H1 (cell line): ENCODE results near the gene SLC25A40. TPM values are rescaled to one million over a fixed set of nuclear protein-coding genes. Genes with fewer than 3 reads are reported as not detected.

Experiments
- CTCF ChIA-PET: fragments of 300-600 bp; sonication (Branson Sonifier 250); formaldehyde crosslinking; loops from one replicate; lab custom pipeline; 2021; ENCODE audit not compliant: partially characterized antibody; lab: Charles Lee
- POLR2A ChIA-PET: fragments of 300-600 bp; sonication (Branson Sonifier 250); formaldehyde crosslinking; loops from one replicate; lab custom pipeline; 2021; ENCODE audit warnings: inconsistent platforms; ENCODE audit not compliant: partially characterized antibody; lab: Charles Lee
- DNase-seq, 2 experiments: peaks; one replicate each; pipeline versions ENCODE4 v3.0.0 to v3.0.0-alpha.2; 2010 to 2022; ENCODE audit warnings: low spot score in 2 of 2, low read depth in 1 of 2, mixed read lengths in 1 of 2
- FAIRE-seq: peaks from 2 replicates; lab custom pipeline; 2011; peaks lifted over from hg19 to GRCh38; lab: Jason Lieb, UNC
- H2AFZ ChIP-seq: 2 replicates; pipeline ENCODE4 v1.8.1; 2012; ENCODE audit warnings: low read length, inconsistent platforms
- H2AK5ac ChIP-seq: 2 replicates; pipeline ENCODE4 v1.6.1; 2013; ENCODE audit warnings: low read depth, low read length
- H2BK120ac ChIP-seq: replicated peaks from 2 replicates; pipeline ENCODE3; 2013; ENCODE audit warnings: low read depth, low read length, inconsistent platforms
- H2BK12ac ChIP-seq: 2 replicates; pipeline ENCODE4 v1.6.1; 2013; ENCODE audit warnings: low read depth, low read length
- H2BK15ac ChIP-seq: 2 replicates; pipeline ENCODE4 v1.6.1; 2013; ENCODE audit warnings: low read length
- H2BK20ac ChIP-seq: 2 replicates; pipeline ENCODE4 v1.6.1; 2013; ENCODE audit warnings: low read length
- H2BK5ac ChIP-seq: 2 replicates; pipeline ENCODE4 v1.6.1; 2013; ENCODE audit warnings: low read depth, low read length
- H3K14ac ChIP-seq: 2 replicates; pipeline ENCODE4 v1.6.1; 2013; ENCODE audit warnings: inconsistent platforms; ENCODE audit not compliant: insufficient read length
- H3K18ac ChIP-seq: 2 replicates; pipeline ENCODE4 v1.6.1; 2013; ENCODE audit warnings: low read length; ENCODE audit errors: extremely low read depth
- H3K23ac ChIP-seq: 2 replicates; pipeline ENCODE4 v1.6.1; 2013; ENCODE audit warnings: inconsistent platforms; ENCODE audit not compliant: insufficient read length
- H3K23me2 ChIP-seq: 2 replicates; pipeline ENCODE4 v1.6.1; 2013; ENCODE audit warnings: low read depth, low read length
- H3K27ac ChIP-seq: 2 replicates; pipeline ENCODE4 v1.6.1; 2011; ENCODE audit warnings: low read depth, low read length, inconsistent platforms
- H3K27me3 ChIP-seq, 4 experiments: replicated peaks in 1 of 4; 1 replicate in 1 of 4; 2 replicates in 3 of 4; pipeline versions ENCODE4 v1.6.1 to v1.8.1; 2011 to 2013; ENCODE audit warnings: low read length in 3 of 4, mild to moderate bottlenecking in 3 of 4, inconsistent platforms in 2 of 4, mixed read lengths in 2 of 4, moderate library complexity in 1 of 4; ENCODE audit not compliant: control insufficient read depth in 3 of 4, insufficient read depth in 3 of 4; ENCODE audit errors: extremely low read depth in 1 of 4
- H3K36me3 ChIP-seq, 4 experiments: 2 replicates each; pipeline versions ENCODE4 v1.6.1 to v1.8.1; 2011 to 2013; ENCODE audit warnings: mild to moderate bottlenecking in 4 of 4, low read length in 3 of 4, moderate library complexity in 2 of 4, control low read depth in 1 of 4, inconsistent platforms in 1 of 4; ENCODE audit not compliant: insufficient read depth in 4 of 4, control insufficient read depth in 2 of 4
- H3K4ac ChIP-seq: replicated peaks from 2 replicates; pipeline ENCODE3; 2013; ENCODE audit warnings: low read length, low read depth, mixed read lengths, inconsistent platforms; ENCODE audit not compliant: insufficient read length
- H3K4me1 ChIP-seq, 4 experiments: replicated peaks in 1 of 4; 1 replicate in 1 of 4; 2 replicates in 3 of 4; pipeline versions ENCODE4 v1.6.1 to v1.8.1; 2011 to 2013; ENCODE audit warnings: low read length in 3 of 4, inconsistent platforms in 2 of 4, mixed read lengths in 1 of 4; ENCODE audit not compliant: insufficient read depth in 4 of 4, control insufficient read depth in 3 of 4
- H3K4me2 ChIP-seq, 2 experiments: 2 replicates each; pipeline versions ENCODE4 v1.6.1 to v1.8.1; 2011 to 2013; ENCODE audit warnings: low read depth in 2 of 2, low read length in 2 of 2, control low read depth in 1 of 2, inconsistent platforms in 1 of 2, mild to moderate bottlenecking in 1 of 2; ENCODE audit not compliant: insufficient read depth in 1 of 2
- H3K4me3 ChIP-seq, 4 experiments: fragments of 200-600, 300-600 bp in 1 of 4; sonication (generic), shearing (Covaris generic), sonication (Bioruptor Twin) in 1 of 4; 2 replicates each; pipeline versions ENCODE4 v1.5.1 to v1.8.1; 2011 to 2016; ENCODE audit warnings: low read length in 4 of 4, low read depth in 3 of 4, control low read depth in 2 of 4, inconsistent platforms in 2 of 4, mild to moderate bottlenecking in 2 of 4, mixed read lengths in 1 of 4, moderate library complexity in 1 of 4; ENCODE audit not compliant: insufficient read depth in 2 of 4; ENCODE audit errors: extremely low read depth in 1 of 4
- H3K56ac ChIP-seq: replicated peaks from 2 replicates; pipeline ENCODE3; 2013; ENCODE audit warnings: low read depth, mild to moderate bottlenecking, mixed read lengths, low read length, inconsistent platforms; ENCODE audit not compliant: insufficient read length
- H3K79me1 ChIP-seq: 2 replicates; pipeline ENCODE4 v1.6.1; 2013; ENCODE audit warnings: low read depth, low read length, control low read depth
- H3K79me2 ChIP-seq, 2 experiments: 2 replicates each; pipeline versions ENCODE4 v1.6.1 to v1.8.1; 2012 to 2013; ENCODE audit warnings: low read length in 2 of 2, mild to moderate bottlenecking in 2 of 2, inconsistent platforms in 1 of 2; ENCODE audit not compliant: insufficient read depth in 2 of 2, control insufficient read depth in 1 of 2
- H3K9ac ChIP-seq, 4 experiments: replicated peaks in 1 of 4; 1 replicate in 1 of 4; 2 replicates in 3 of 4; pipeline versions ENCODE4 v1.6.1 to v1.8.1; 2011 to 2013; ENCODE audit warnings: low read depth in 3 of 4, low read length in 3 of 4, control low read depth in 2 of 4, mild to moderate bottlenecking in 2 of 4, moderate library complexity in 2 of 4, inconsistent platforms in 1 of 4; ENCODE audit errors: extremely low read depth in 1 of 4
- H3K9me3 ChIP-seq, 2 experiments: 2 replicates each; pipeline versions ENCODE4 v1.6.1 to v1.8.1; 2012 to 2013; ENCODE audit warnings: mild to moderate bottlenecking in 2 of 2, moderate library complexity in 2 of 2, control low read depth in 1 of 2, inconsistent platforms in 1 of 2, low read depth in 1 of 2, low read length in 1 of 2, mixed read lengths in 1 of 2; ENCODE audit not compliant: insufficient read depth in 2 of 2
- H4K20me1 ChIP-seq, 2 experiments: replicated peaks in 1 of 2; 2 replicates each; pipeline versions ENCODE3 to v1.8.1; 2011 to 2013; ENCODE audit warnings: inconsistent platforms in 2 of 2, low read length in 2 of 2, mild to moderate bottlenecking in 1 of 2; ENCODE audit not compliant: insufficient read depth in 2 of 2, control insufficient read depth in 1 of 2
- H4K5ac ChIP-seq: 2 replicates; pipeline ENCODE4 v1.6.1; 2013; ENCODE audit warnings: low read length, low read depth, mixed read lengths, inconsistent platforms; ENCODE audit not compliant: insufficient read length
- H4K8ac ChIP-seq: 2 replicates; pipeline ENCODE4 v1.8.0; 2013; ENCODE audit warnings: mild to moderate bottlenecking, moderate library complexity, low read length, inconsistent platforms; ENCODE audit not compliant: insufficient read depth; ENCODE audit errors: extremely low read depth
- H4K91ac ChIP-seq: replicated peaks from 2 replicates; pipeline ENCODE3; 2013; ENCODE audit warnings: low read length, mixed read lengths, inconsistent platforms; ENCODE audit not compliant: insufficient read length
- CEBPB ChIP-seq: IDR thresholded peaks from 2 replicates; pipeline ENCODE4 v1.6.1; 2012; ENCODE audit warnings: low read depth, low read length
- CTBP2 ChIP-seq: IDR thresholded peaks from 2 replicates; pipeline ENCODE4 v1.7.0; 2011; ENCODE audit warnings: borderline replicate concordance, mild to moderate bottlenecking, moderate library complexity, mixed read lengths, low read length; ENCODE audit not compliant: insufficient read depth, insufficient read length
- EGR1 ChIP-seq: IDR thresholded peaks from 2 replicates; pipeline ENCODE4 v1.6.1; 2011; ENCODE audit warnings: low read depth, low read length, borderline replicate concordance
- KDM5A ChIP-seq: fragments of 200-600 bp; IDR thresholded peaks from 2 replicates; pipeline ENCODE4 v1.7.1; 2012; ENCODE audit warnings: mild to moderate bottlenecking, low read length, inconsistent platforms, mixed read lengths
- NANOG ChIP-seq: IDR thresholded peaks from 2 replicates; pipeline ENCODE4 v1.6.1; 2011; ENCODE audit warnings: low read length, low read depth, mild to moderate bottlenecking, inconsistent platforms; ENCODE audit not compliant: insufficient read depth, poor library complexity, severe bottlenecking
- POU5F1 ChIP-seq: IDR thresholded peaks from 2 replicates; pipeline ENCODE4 v1.6.1; 2011; ENCODE audit warnings: low read depth, mild to moderate bottlenecking, low read length, moderate library complexity
- RBBP5 ChIP-seq: IDR thresholded peaks from 2 replicates; pipeline ENCODE4 v1.7.1; 2012; ENCODE audit warnings: low read depth, mild to moderate bottlenecking, inconsistent platforms, low read length, moderate library complexity, borderline replicate concordance
- SIRT6 ChIP-seq: IDR thresholded peaks from one replicate; pipeline ENCODE4 v1.7.1; 2012; ENCODE audit warnings: low read length, inconsistent platforms
- SP4 ChIP-seq: IDR thresholded peaks from 2 replicates; pipeline ENCODE4 v1.6.1; 2012; ENCODE audit warnings: low read length, inconsistent platforms
- WGBS, 2 experiments: shearing (Covaris generic) in 1 of 2; methylation state at CpG; one replicate each; pipeline versions ENCODE4 v1.1.6 to v1.1.7; 2013 to 2015; ENCODE audit warnings: low lambda C conversion rate in 2 of 2, mixed read lengths in 2 of 2, inconsistent platforms in 1 of 2, low coverage in 1 of 2, missing lambda C conversion rate in 1 of 2; ENCODE audit not compliant: insufficient replicate concordance in 2 of 2, insufficient coverage in 1 of 2, insufficient read length in 1 of 2; ENCODE audit errors: extremely low coverage in 1 of 2, missing lambda C conversion rate in 1 of 2; 5-methylcytosine and 5-hydroxymethylcytosine counted together
- polyA plus RNA-seq, 7 experiments: library from polyadenylated mRNA; depleted of rRNA in 3 of 7; stranded (reverse) in 5 of 7; unstranded in 2 of 7; fragments of >200 nt in 5 of 7; fragments of 200-250 nt in 2 of 7; gene quantifications; 1 replicate in 5 of 7; 2 replicates in 1 of 7; 4 replicates in 1 of 7; pipeline versions ENCODE4 v1.2.1 to v1.2.3, GENCODE V29; 2011 to 2013; ENCODE audit warnings: missing spikeins in 2 of 7, mixed read lengths in 2 of 7
- total RNA-seq: library from RNA; stranded (reverse); fragmentation: NEBNext Ultra II Directional; extraction: Animal tissue kit (Norgen Biotek cat#: 25700); gene quantifications from 2 replicates; pipeline ENCODE4 v1.2.1, GENCODE V29; 2021

SLC25A40 gene
- total and polyA plus RNA-seq, 2 of the 8 experiments (the other 6 are each of a cell fraction or from before 2014, with no cell fraction given): 6.5 to 17.3 TPM

GRCh38 chr7:87833130-87833529, 43.0 kb downstream of the SLC25A40 start:
- Histone ChIP-seq H3K23ac (no peak overlapping the region), H3K56ac (no peak overlapping the region), H3K4ac (no peak overlapping the region), H3K14ac (no peak overlapping the region), H3K18ac (no peak overlapping the region), H2BK5ac (no peak overlapping the region), H3K36me3 (peaks cover 0 to 7% (median 0%) of the 10 kb centered on the region in 4 experiments; a peak in 1 of 8 replicates), H3K79me1 (no peaks in the 10 kb centered on the region), H4K5ac (no peak overlapping the region), H4K8ac (no peak overlapping the region), H3K27ac (no peak overlapping the region), H3K27me3 (no peaks in the 10 kb centered on the region), H3K79me2 (no peaks in the 10 kb centered on the region), H3K9ac (no peak overlapping the region), H2BK120ac (no peak overlapping the region), H3K4me3 (no peak overlapping the region), H2AK5ac (no peak overlapping the region), H3K9me3 (peaks cover 0 to 2% of the 10 kb centered on the region in 2 experiments; a peak in 1 of 4 replicates), H3K23me2 (no peaks in the 10 kb centered on the region), H3K4me1 (no peaks in the 10 kb centered on the region), H2BK12ac (no peak overlapping the region), H2BK15ac (no peak overlapping the region), H2AFZ (no peak overlapping the region), H2BK20ac (no peak overlapping the region), H4K20me1 (no peaks in the 10 kb centered on the region), H4K91ac (no peak overlapping the region), H3K4me2 (no peak overlapping the region)
- FAIRE-seq: no peak
- DNase-seq: no peak
- ChIA-PET POLR2A (no interaction called here), CTCF (no interaction called here)
- TF ChIP-seq KDM5A (no peak), POU5F1 (no peak), SP4 (no peak), CTBP2 (no peak), NANOG (no peak), RBBP5 (no peak), EGR1 (no peak), SIRT6 (no peak), CEBPB (no peak)
- WGBS, 2 experiments: 93% methylated on average over 1 of the region's 1 CpG; no CpG with 5 or more reads in 1 of the 2 experiments
